Lung (tissue), 12 donors: Measurements from ENCODE around the gene FAXC. TPM values are rescaled to one million over a fixed set of nuclear protein-coding genes. Genes with fewer than 3 reads are reported as not detected.

Experiments
- ATAC-seq: fragments of 200-7000 bp; cut with Tn5 transposase; one replicate; pipeline ENCODE4 v1.9.1; 2020; ENCODE audit warnings: moderate number of reproducible peaks; ENCODE audit not compliant: insufficient read depth, low FRiP score
- DNase-seq, 3 donors: peaks; one replicate each; pipeline ENCODE4 v3.0.0-alpha.2; 2013 to 2017
- H3K27ac ChIP-seq, 2 donors: one replicate each; pipeline ENCODE4 v1.5.1; 2013; ENCODE audit warnings: mild to moderate bottlenecking in 2 of 2, moderate library complexity in 2 of 2, control low read depth in 1 of 2, inconsistent platforms in 1 of 2, low read depth in 1 of 2, low read length in 1 of 2
- H3K27me3 ChIP-seq, 3 donors: one replicate each; pipeline ENCODE4 v1.5.1; 2013; ENCODE audit warnings: low read length in 2 of 3; ENCODE audit not compliant: control insufficient read depth in 3 of 3, insufficient read depth in 3 of 3
- H3K36me3 ChIP-seq, 4 donors: one replicate each; pipeline ENCODE4 v1.5.1; 2013; ENCODE audit warnings: low read length in 4 of 4, mild to moderate bottlenecking in 1 of 4, moderate library complexity in 1 of 4; ENCODE audit not compliant: control insufficient read depth in 4 of 4, insufficient read depth in 4 of 4
- H3K4me1 ChIP-seq, 5 donors: one replicate each; pipeline ENCODE4 v1.5.1; 2013; ENCODE audit warnings: low read length in 5 of 5, mild to moderate bottlenecking in 2 of 5, moderate library complexity in 1 of 5; ENCODE audit not compliant: control insufficient read depth in 5 of 5, insufficient read depth in 5 of 5
- H3K4me3 ChIP-seq: one replicate; pipeline ENCODE4 v1.5.1; 2013; ENCODE audit warnings: mild to moderate bottlenecking, control low read depth, moderate library complexity
- H3K9ac ChIP-seq, 2 donors: one replicate each; pipeline ENCODE4 v1.5.1; 2013; ENCODE audit warnings: low read length in 2 of 2, control low read depth in 1 of 2; ENCODE audit not compliant: insufficient read depth in 1 of 2
- H3K9me3 ChIP-seq, 4 donors: one replicate each; pipeline ENCODE4 v1.5.1; 2013; ENCODE audit warnings: low read length in 3 of 4, mild to moderate bottlenecking in 1 of 4, moderate library complexity in 1 of 4; ENCODE audit not compliant: control insufficient read depth in 4 of 4, insufficient read depth in 3 of 4
- CTCF ChIP-seq: IDR thresholded peaks from 2 replicates; pipeline ENCODE4 v1.5.1; 2012; ENCODE audit warnings: mild to moderate bottlenecking; ENCODE audit errors: control extremely low read depth, extremely low read depth
- WGBS, 2 donors: extraction: QIAGEN DNeasy Blood & Tissue Kit; methylation state at CpG; one replicate each; pipeline ENCODE4 v1.1.7; 2013; 5-methylcytosine and 5-hydroxymethylcytosine counted together
- polyA plus RNA-seq, 2 donors: library from polyadenylated mRNA; stranded (reverse); fragments of 200-250 nt; gene quantifications; one replicate each; pipeline ENCODE4 v1.2.1, GENCODE V29; 2013
- total RNA-seq, 2 donors: library from RNA; depleted of rRNA in 1 of 2; stranded (reverse); fragments of >200 nt in 1 of 2; gene quantifications; one replicate each; pipeline ENCODE4 v1.2.1, GENCODE V29; 2014 to 2021
- donor health status: control.
- donor health status: control.
- donor health status: Bipolar disorder and iron deficiency.
- donor health status: healthy.
- donor health status: DM: yes; HTN: yes; CAD: no.

The FAXC gene
- total and polyA plus RNA-seq, 4 donors: 1.1 to 5.9 (median 4.0) TPM

- TF ChIP-seq CTCF: no peak
- no peaks in the 10 kb centered on the region for H3K9me3 ChIP-seq
- H3K4me1 ChIP-seq: no peaks in the 10 kb centered on the region
- ATAC-seq: no peak
- no peak overlapping the region for H3K4me3 ChIP-seq
- 67 to 85% methylated on average over 4 of the region's 4 CpGs for WGBS, 2 donors
- DNase-seq: peak in 2 of 3 donors; percentile 27 to 47
- H3K36me3 ChIP-seq: peaks cover 0 to 3% (median 0%) of the 10 kb centered on the region in 4 donors
- H3K27me3 ChIP-seq: no peaks in the 10 kb centered on the region
- H3K27ac ChIP-seq: no peak overlapping the region
- no peak overlapping the region for H3K9ac ChIP-seq
Observed at GRCh38 chr6:99282479-99283062, 66.9 kb downstream of the FAXC start.

- Histone ChIP-seq H3K9me3 (no peaks in the 10 kb centered on the region), H3K27me3 (no peaks in the 10 kb centered on the region), H3K36me3 (peaks cover 0 to 3% (median 0%) of the 10 kb centered on the region in 4 donors), H3K4me1 (no peaks in the 10 kb centered on the region), H3K9ac (no peak overlapping the region), H3K27ac (no peak overlapping the region), H3K4me3 (no peak overlapping the region)
- no peak for TF ChIP-seq CTCF
- 41 to 63% methylated on average over 2 of the region's 2 CpGs for WGBS, 2 donors
- no peak for ATAC-seq
- DNase-seq: no peak
Observed at GRCh38 chr6:99276747-99277146, 72.7 kb downstream of the FAXC start.

GRCh38 chr6:99270826-99271225 lies 78.6 kb downstream of the FAXC start:
- Histone ChIP-seq H3K4me1 (peaks cover 0 to 3% (median 0%) of the 10 kb centered on the region in 5 donors), H3K9ac (no peak overlapping the region), H3K27me3 (no peaks in the 10 kb centered on the region), H3K4me3 (no peak overlapping the region), H3K36me3 (no peaks in the 10 kb centered on the region), H3K9me3 (peaks cover 0 to 3% (median 1%) of the 10 kb centered on the region in 4 donors), H3K27ac (no peak overlapping the region)
- DNase-seq (peak; percentile 62 to 77 (median 76)), ATAC-seq (no peak)
- no peak for TF ChIP-seq CTCF
- WGBS, 2 donors: 71 to 83% methylated on average over 7 of the region's 7 CpGs

GRCh38 chr6:99270030-99270429 lies 79.4 kb downstream of the FAXC start:
- 60 to 80% methylated on average over 2 of the region's 2 CpGs for WGBS, 2 donors
- no peaks in the 10 kb centered on the region for H3K27me3 ChIP-seq
- no peak for ATAC-seq

More at GRCh38 chr6:99270030-99270429, 79.4 kb downstream of the FAXC start:
- no peak for DNase-seq
- TF ChIP-seq CTCF: no peak
- Histone ChIP-seq H3K4me3 (no peak overlapping the region), H3K4me1 (peaks cover 0 to 3% (median 0%) of the 10 kb centered on the region in 5 donors), H3K36me3 (no peaks in the 10 kb centered on the region), H3K9ac (no peak overlapping the region), H3K9me3 (peaks cover 0 to 3% (median 1%) of the 10 kb centered on the region in 4 donors), H3K27ac (no peak overlapping the region)
